Measurements from ENCODE around the gene POLR3GL. TPM values are rescaled to one million over a fixed set of nuclear protein-coding genes. Genes with fewer than 3 reads are reported as not detected.

POLR3GL gene
- total RNA-seq, 1 experiment from 2014 or later: 7.9 TPM

GRCh38 chr1:145956361-145956760, 8.1 kb upstream of the POLR3GL start:
- H4K20me1 ChIP-seq (ENCODE audit: control insufficient read depth, insufficient read depth, insufficient read length): no peaks in the 10 kb centered on the region
- no peak overlapping the region for H2BK15ac ChIP-seq (ENCODE audit: low read depth, low read length)
- Mint-ChIP-seq H3K36me3 (ENCODE audit: insufficient read depth in 1 of 3, low read depth in 3 of 3) (no peaks in the 10 kb centered on the region), H3K4me1 (peaks cover 22% of the 10 kb centered on the region in 2 experiments), H3K9me3 (no peaks in the 10 kb centered on the region), H3K4me3 (peak overlapping the region in 1 of 2 experiments; percentile 82; a peak in 4 of 5 replicates), H3K27ac (no peak overlapping the region), H3K27me3 (ENCODE audit: low read depth) (peaks cover 54% of the 10 kb centered on the region)
- H3K79me1 ChIP-seq (ENCODE audit: insufficient read depth, low read depth, low read length, poor library complexity, severe bottlenecking): no peaks in the 10 kb centered on the region
- no peak overlapping the region for H3K27ac ChIP-seq (ENCODE audit: insufficient read length, low read depth, low read length)
- peaks cover 21% of the 10 kb centered on the region; the same call in 1 of the 2 replicates for H3K27me3 ChIP-seq (ENCODE audit: insufficient read depth, low read length)
- no peak overlapping the region for H2BK12ac ChIP-seq (ENCODE audit: insufficient read length, low read depth, low read length)
- peaks cover 14% of the 10 kb centered on the region for H3K23me2 ChIP-seq (ENCODE audit: insufficient read length, low read depth, low read length, poor library complexity, severe bottlenecking)
- H3K23ac ChIP-seq (ENCODE audit: insufficient read length, low read depth, low read length): no peak overlapping the region
- H3K18ac ChIP-seq (ENCODE audit: insufficient read length, low read depth, low read length): no peak overlapping the region
- DNase-seq: no peak
- no peak overlapping the region for H2BK5ac ChIP-seq (ENCODE audit: insufficient read length, low read length)
- H3K9ac ChIP-seq (ENCODE audit: extremely low read depth, insufficient read length, low read length): no peak overlapping the region
- no peaks in the 10 kb centered on the region for H3K9me3 ChIP-seq (ENCODE audit: control insufficient read depth, low read depth, low read length)
- no peak overlapping the region for H2AK5ac ChIP-seq (ENCODE audit: insufficient read length, low read length)
- no peak overlapping the region for H3K4me2 ChIP-seq (ENCODE audit: insufficient read depth, insufficient read length, low read length)
- no peak overlapping the region for H4K8ac ChIP-seq (replicated peaks; ENCODE audit: insufficient read length, low read depth, low read length)
- H2BK120ac ChIP-seq (ENCODE audit: low read depth, low read length, poor library complexity, severe bottlenecking): no peak overlapping the region
- no peak overlapping the region for H2BK20ac ChIP-seq (ENCODE audit: low read depth, low read length, poor library complexity, severe bottlenecking)
- H2AFZ ChIP-seq (ENCODE audit: low read length): no peak overlapping the region
- no peak for TF ChIP-seq CTCF (conservative IDR thresholded peaks at IDR 0.05)
- H3K79me2 ChIP-seq (ENCODE audit: insufficient read depth, low read length): no peaks in the 10 kb centered on the region
- no peak overlapping the region for H3K14ac ChIP-seq (ENCODE audit: insufficient read depth, low read length)
- H4K5ac ChIP-seq (ENCODE audit: insufficient read length, low read depth, low read length): no peak overlapping the region
- no peak overlapping the region for H4K91ac ChIP-seq (ENCODE audit: insufficient read length, low read depth, low read length)
- no peak overlapping the region for H3K56ac ChIP-seq (ENCODE audit: insufficient read length, low read depth, low read length)
- no peaks in the 10 kb centered on the region; the same call in 1 of the 2 replicates for H3K4me1 ChIP-seq (ENCODE audit: insufficient read depth, low read length)
- no peak overlapping the region for H3T11ph ChIP-seq (ENCODE audit: low read length)
- H3K4ac ChIP-seq (ENCODE audit: low read depth, low read length): no peak overlapping the region

Data from H9 (cell line).